ENCODE results near the gene ARFGAP1.

ARFGAP1 gene

DNA sequence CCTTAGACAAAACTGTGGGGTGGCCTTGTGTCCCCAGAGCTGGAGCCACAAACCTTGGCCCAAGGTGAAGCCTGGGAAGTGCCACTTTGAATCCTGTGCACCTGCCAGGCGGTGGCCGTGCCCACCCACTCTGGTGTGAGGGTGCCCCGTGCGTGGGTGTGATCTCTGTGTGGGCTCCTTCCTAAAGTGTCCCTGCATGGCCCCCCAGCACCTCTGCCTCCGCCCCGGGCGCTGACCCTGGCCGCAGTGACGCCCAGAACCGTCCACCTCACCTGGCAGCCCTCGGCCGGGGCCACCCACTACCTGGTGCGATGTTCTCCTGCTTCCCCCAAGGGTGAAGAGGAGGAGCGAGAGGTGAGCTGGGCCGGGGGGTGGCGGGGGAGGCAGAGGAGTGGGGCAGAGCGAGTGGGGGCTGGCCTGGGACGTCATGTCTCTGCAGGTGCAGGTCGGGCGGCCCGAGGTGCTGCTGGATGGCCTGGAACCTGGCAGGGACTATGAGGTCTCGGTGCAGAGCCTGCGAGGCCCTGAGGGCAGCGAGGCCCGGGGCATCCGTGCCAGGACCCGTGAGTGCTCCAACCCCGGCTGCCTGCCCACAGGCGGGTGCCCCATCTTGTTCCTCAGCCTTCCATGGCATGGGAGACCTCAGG is 38.7 kb downstream of the ARFGAP1 start:
- DNase-seq = no peak

DNA sequence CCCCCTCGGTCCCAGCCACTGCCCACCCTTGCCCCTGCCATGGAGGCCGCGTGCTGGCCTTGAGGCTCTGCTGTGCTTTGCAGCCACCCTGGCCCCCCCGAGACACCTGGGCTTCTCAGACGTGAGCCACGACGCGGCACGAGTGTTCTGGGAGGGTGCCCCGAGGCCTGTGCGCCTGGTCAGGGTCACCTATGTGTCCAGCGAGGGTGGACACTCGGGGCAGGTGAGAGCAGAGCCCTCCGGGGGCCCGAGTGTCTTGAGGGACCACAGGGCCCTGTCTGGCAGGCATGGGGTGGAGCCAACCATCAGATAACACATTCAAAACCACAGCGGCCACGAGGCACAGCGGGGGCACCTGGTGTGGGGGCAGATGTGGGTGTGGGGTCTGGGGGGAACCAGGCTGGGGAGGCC is 39.2 kb downstream of the ARFGAP1 start:
- DNase-seq = peak; percentile 24

DNA sequence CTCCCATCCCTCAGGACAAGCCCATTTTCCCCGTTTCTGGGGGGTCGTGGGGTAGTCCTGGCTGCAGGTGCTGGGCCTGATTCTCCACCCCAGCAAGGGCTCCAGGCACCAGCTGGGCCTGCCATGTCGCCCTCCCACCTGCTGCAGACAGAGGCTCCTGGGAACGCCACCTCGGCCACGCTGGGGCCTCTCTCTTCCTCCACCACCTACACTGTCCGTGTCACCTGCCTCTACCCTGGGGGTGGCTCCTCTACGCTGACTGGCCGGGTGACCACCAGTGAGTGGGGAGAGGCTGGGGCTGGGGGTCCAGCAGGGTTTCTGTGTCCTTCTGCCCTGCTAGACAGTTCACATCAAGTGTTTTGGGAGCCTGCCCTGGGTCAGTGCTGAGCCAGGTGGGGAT is 39.7 kb downstream of the ARFGAP1 start:
- DNase-seq = no peak

DNA sequence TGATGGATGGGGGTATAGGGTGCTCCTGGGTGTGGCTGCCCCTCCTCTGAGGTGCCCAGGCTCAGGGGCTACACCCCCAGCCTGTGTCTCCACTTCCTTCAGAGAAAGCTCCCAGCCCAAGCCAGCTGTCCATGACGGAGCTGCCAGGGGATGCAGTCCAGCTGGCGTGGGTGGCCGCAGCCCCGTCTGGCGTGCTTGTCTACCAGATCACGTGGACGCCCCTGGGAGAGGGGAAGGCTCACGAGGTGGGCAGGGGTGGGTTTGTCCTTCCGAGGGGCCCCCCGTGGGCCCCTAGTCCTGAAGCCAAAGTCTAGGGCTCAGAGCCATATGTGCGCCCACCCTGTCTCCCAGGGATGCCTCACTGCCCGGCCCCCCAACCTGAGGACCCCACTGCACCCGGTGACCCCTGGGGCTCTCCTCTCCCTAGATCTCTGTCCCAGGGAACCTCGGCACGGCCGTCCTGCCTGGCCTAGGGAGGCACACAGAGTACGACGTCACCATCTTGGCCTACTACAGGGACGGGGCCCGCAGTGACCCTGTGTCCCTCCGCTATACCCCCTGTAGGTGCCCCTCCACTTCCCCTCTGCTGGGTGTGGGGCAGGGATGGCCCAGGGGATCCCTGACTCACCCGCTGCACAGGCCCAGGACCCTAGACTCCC is 40.2 kb downstream of the ARFGAP1 start:
- no peak for DNase-seq

DNA sequence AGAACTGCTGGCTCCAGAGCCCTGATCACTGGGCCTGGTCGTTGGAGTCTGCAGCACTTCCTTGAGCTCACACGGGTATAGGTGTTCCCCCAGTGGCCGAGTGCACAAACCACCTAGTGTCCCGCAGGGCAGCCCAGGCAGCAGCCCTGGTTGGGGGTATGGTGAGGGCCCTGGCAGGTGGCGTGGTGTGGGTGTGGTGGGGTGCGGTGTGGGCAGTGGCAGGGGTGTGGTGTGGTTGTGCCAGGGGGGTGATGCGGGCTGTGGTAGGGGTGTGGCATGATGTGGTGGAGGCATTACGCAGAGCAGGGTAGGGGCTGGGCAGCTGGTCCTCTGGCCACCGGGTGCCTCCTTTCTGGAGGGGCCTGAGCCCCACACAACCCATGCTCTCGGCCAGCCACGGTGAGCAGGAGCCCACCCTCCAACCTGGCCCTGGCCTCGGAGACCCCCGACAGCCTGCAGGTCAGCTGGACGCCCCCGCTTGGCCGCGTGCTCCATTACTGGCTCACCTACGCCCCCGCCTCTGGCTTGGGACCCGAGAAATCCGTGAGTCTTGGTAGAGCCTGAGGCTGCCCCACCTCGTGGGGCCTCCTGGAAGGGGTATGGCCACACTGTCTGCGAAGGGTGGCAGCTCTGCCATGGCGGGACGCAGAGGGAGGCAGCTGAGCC is 40.9 kb downstream of the ARFGAP1 start:
- no peak for DNase-seq

DNA sequence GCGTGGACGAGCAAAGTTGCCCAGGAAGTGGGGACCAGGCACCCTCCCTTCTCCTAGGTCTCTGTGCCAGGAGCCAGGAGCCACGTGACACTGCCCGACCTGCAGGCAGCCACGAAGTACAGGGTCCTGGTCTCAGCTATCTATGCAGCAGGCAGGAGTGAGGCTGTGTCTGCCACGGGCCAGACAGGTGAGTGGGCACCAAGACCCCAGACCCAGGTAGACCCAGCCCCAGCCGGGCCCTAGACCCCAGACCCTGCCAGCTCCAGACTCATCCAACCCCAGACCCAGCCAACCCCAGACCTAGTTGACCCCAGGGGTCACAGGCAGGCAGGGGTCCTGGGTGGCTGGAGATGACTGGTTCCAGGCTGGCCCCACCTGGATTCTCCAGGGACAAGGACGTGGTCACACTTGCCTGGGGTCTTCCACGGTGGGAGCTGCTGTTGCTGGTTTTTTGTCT is 41.4 kb downstream of the ARFGAP1 start:
- DNase-seq = no peak

DNA sequence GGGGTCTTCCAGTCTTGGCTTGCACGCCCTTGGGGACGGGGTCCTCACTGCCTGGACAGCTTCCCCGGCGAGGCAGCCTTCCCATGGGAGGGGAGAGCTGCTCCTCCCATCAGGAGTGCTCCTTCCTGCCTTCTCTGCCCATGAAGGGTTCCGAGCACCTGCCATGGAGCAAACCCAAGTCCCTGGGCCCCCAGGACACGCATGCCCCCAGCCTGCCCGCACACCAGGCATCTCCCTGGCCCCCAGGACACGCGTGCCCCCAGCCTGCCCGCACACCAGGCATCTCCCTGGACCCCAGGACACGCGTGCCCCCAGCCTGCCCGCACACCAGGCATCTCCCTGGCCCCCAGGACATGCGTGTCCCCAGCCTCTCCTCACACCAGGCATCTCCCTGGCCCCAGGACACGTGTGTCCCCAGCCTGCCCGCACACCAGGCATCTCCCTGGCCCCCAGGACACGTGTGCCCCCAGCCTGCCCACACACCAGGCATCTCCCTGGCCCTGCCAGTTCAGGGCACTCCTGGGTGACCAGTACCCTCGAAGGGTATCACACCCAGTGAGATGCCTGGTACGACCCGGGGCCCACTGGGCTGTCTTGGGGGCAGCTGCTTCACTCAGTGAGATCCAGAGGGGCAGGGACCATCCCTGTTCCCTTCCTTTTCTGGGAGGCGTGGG is 42.1 kb downstream of the ARFGAP1 start:
- DNase-seq = no peak

DNA sequence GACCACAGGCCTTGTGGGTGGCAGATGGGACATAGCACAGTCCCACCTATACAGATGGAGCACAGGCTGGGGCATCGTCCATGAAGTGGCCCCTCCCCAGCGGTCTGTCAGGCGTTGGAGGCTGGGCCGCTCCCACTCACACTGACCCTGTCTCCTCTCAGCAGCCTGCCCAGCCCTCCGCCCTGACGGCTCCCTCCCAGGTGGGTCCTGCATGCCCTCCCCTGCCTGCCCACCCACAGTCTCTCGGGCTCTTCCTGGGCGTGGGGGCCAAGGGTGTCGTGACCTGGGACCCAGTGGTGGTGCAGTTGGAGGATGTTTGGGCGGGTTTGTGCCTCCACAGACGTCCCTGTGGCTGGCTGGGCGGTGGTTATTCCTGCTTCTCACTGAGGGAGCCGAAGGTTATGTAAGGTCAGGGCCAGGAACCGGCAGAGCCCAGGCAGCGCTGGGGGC is 42.7 kb downstream of the ARFGAP1 start:
- no peak for DNase-seq

DNA sequence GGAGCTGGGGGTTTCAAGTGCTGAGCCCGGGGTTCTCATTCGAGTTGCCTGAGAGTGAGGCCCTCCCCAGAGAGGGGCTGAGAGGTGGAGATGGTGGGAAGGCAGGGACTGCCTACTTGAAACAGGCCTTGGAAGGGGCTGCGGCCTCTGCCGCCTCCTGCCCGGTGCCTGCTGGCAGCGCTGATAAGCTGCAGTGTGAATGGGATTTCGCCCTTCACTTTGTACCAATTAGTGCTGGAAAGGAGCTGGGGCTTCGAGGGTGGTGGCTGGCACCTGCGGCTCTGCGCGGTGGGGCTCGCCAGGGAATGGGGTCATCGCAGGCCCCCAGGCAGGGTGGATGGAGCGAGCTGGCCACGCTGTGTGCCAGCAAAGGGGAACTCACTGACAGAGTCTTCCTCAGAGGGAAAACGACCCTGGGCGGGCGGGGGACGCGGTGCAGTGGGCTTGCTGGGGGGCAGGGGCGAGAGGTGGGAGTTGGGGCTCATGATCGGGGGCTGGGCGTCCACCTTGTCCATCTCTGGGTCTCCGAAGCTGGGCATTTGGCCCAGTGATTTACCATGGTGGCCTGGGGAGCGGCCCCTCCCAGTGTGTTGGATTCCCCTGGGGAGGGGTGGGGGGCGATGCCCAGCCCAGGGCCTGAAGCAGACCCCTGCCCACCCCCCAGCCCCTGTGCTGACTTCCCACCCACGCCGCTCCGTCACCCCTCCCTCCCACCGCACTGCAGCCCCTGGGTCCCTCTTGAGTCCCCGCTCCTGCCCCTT is 43.3 kb downstream of the ARFGAP1 start:
- DNase-seq = no peak

DNA sequence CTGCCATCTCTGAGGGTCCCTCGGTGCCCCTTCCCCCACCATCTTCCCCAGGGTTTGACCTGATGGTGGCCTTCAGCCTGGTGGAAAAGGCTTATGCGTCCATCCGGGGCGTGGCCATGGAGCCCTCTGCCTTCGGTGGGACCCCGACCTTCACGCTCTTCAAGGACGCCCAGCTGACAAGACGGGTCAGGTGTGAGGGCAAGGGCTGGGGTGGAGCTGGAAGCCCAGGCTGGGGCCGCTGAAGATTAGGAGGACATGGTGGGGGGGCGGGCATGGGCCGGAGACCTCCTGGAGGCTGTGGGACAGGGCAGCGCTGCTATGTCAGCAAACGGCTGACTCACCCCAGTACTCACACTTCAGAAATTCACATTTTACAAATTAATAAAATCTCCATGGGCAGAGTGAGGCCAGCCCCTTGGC is 43.9 kb downstream of the ARFGAP1 start:
- DNase-seq = no peak

DNA sequence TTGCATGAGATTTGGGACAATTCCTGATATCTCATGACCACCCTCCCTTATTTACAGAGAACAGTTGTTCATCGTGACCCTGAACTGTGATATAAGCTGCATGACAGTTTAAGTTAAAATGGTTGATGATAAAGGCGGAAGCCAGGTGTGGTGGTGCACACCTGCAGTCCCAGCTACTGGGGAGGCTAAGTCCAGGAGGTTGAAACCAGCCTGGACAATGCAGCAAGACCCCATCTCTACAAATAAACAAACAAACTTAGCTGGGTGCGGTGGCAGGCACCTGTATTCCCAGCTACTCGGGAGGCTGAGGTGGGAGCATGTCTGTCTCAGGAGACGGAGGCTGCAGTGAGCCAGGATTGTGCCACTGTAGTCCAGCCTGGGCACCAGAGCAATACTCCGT is 44.4 kb downstream of the ARFGAP1 start:
- DNase-seq = no peak

DNA sequence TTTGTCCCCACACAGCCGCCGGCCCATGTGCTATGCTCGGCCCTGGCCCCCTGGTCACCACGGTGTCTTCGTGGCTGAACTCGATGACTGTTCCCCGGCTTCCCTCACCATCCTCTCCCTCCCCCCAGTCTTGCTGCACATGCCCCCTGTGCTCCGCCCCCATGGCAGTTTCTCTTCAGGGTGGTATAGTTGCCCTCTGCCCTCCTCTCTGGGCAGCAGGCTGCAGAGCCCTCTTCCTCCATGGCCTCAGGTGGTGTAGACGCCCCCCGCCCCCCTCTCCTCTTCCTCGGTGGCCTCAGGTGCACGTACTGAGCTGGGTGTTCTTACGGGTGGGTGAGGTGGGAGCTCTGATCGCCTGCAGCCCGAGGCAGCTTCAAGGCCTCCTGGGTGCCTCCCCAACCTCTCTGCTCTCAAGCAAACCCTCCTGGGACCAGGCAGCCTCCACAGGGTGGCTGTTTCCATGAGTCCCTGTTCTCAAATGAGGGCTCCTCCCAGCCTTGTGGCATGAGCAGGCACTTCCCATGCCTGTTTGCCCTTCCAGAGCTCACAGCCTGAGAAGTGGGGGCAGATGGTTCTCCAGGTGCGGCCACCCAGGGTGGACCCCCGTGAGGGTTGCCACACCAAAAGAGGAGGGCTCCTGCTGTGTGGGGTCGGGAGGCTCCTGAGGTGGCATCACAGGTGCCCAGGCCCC is 45.1 kb downstream of the ARFGAP1 start:
- DNase-seq = no peak

DNA sequence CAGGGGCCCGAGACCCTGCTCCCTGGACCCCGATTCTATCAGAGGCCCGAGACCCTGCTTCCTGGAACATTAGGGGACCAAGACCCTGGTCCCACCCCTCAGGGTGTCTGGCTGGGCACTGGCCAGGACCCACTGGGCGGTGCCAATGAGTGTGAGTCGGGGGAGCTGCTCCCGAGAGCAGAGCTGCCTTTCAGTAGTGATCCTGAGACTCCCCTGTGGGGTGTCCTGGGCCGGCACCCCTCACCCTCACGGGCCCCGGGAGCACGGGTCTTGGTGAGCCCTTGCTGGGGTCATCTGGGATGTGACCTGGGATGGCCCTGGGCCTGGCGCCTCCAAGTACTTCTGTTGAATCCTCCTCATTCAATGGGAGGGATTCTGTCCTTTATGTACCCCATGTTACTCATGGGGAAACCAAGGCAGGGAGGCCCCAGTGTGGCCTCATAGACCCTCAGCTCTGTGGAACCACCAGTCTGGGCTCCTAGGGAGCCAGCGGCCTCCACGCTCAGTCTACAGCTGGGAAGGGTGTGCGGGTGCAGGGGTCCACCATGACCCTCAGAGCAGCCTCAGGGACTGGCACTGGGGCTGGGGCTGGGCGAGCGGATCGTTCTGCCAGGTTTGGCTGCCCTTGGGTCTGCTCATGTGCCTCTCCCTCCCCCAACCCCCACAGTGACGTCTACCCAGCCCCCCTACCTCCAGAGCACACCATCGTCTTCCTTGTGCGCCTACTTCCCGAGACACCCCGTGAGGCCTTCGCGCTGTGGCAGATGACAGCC is 46.0 kb downstream of the ARFGAP1 start:
- DNase-seq = no peak

DNA sequence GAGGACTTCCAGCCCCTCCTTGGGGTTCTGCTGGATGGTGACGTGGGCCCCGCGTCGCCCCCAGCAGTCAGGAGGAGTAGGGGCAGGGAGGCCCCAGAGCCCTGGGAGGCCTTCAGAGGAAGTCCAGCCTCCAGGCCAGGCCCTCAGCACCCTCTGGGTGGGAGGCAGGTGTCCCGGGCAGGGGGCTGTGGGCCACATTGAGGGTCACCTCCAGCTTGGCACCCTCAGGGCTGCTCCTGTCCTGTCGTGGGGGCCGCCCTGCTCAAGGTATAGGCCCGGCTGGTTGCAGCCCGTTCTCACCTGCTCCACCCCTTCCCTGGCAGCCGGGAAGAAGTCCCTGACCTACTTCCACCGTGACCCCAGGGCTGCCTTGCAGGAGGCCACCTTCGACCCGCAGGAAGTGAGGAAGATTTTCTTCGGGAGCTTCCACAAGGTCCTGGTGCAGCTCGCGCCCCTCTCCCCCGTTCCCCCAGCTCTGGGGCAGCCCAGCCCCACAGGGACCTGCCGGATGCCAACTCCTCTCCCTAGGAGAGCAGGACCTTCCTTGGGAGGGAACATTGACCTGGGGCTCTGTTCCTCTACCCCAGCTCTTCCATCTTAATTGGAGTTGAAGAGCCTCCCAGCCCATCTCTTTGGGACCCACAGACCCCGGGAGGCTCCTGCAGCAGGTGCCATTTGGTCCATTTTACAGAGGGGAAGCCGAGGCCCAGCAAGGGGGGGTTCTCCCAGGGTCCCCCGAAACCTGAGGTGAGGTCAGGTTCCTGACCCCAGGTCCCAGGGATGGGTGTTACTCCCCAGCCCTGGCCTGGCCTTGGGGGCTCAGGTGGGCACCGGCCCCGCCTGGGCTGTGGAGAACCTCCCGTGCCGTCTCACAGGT is 46.8 kb downstream of the ARFGAP1 start:
- DNase-seq = no peak

DNA sequence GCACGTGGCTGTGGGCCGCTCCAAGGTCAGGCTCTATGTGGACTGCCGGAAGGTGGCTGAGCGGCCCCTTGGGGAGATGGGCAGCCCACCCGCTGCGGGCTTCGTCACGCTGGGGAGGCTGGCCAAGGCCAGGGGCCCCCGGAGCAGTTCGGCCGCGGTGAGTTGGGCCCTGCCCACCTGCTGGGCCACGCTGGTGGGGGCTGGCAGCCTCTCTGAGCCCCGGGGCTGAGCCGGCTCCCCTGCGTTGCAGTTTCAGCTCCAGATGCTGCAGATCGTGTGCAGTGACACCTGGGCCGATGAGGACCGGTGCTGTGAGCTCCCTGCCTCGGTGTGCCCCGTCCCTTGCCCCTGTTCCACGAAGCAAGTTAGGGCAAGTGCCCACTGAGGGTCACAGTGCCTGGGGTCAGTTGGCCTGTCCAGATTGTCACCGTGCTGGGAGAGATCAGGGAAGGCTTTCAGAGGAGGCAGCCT is 47.5 kb downstream of the ARFGAP1 start:
- DNase-seq = no peak

DNA sequence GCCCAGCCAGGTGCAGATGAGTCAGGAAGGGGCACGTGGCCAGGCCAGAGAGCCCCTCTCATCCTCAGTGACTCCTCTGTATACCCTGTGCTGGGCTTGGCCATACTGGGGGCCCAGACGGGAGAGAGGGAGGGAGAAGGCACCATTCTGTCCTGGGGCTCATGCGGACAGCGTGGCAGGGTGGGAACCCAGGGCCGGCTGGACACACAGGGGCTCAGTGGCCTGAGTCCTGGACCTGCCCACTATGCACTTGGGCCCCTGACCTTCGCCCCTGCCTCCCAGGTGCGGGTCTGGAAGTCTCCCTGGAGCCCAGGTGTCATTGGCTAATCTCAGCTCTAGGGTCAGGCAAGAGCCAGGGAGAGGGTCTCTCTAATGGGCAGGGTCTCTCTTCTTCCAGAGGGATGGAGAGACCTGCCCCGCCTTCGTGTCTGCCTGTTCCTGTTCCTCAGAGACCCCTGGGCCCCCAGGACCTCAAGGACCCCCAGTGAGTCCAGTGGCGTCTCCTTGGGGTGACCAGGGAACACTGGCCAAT is 48.1 kb downstream of the ARFGAP1 start:
- DNase-seq = no peak

DNA sequence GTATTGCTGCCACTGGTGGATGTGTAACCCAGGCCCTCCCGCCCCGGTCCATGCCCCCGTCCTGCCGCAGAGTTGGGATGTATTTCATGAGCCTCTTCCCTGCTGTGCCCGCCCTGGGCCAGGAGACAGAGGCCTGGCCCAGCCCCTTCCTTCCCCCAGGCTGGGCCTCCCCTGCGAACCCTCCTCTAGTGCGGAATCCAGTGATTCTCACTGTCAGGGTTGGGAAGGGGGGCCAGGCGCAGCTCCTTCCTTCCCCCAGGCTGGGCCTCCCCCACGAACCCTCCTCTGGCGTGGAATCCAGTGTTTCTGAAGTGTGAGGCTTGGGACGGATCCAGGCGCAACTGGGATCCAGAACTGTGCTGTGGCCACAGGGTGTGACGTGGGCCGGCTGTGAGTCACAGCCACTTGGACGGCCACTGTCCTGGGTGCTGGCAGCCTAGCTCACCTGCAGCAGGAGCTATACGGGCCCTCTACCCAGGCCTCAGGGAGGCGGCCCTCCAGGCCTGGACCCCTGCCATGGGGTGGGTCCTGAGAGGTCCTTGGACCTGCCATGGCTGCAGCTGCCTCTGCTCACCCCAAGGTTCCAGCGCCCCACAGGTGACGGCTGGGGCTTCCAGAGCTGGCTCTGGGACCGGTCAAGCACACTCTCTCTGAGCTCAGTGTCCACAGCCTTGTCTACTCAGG is 48.7 kb downstream of the ARFGAP1 start:
- no peak for DNase-seq

DNA sequence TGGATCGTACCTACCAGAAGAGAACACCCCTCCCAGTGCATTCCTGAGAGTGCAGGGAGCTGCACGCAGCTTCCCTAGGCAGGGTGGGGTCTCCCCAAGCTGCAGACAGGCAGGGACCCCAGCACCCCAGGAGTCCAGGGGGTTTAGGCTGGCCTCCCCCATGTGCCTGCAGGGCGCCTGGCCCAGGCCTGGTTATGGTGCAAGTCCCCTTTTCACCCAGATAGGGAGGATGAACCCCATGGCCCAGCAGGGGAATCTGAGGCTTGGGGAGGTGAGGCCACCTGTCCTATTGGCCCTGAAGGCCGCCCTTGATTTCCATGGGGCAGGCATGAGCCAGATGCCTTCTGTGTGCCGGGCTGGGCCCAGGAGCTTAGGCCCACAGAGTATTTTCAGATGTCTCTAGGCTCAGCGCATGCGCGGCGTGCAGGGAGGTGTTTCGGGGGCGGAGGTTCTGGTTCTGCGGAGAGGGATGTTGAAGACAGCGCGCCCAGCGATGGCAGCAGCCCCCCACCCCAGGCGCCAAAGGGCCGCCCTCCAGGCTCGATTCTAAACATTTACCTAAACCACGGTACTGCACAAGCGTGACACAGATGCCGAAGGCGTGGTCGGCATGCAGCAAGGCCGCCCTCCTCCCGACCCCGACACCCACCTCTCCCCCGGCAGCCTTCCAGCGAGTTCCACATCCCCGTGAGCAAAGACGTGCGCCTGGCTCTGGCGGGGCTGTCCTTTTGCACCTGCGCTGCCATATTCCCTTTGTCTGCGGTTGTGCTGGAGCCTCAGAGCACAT is 49.7 kb downstream of the ARFGAP1 start:
- DNase-seq = no peak

DNA sequence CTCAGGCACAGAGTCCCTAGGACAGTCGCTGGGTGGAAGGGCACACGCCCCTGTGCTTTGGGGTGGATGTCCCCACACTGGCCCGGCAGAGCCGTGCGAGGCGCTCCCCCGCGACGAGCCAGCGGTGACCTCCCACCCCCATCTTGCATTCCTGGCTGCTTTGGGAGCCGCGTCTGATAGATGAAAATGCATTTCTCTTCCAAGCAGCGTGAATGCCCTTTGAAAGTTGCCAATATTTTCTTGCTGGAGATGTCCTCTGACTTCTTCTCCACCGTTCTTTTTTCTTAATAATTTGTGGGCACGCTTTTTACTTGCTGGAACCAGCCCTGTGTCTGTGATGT is 50.3 kb downstream of the ARFGAP1 start:
- DNase-seq = no peak

Data from hematopoietic multipotent progenitor cell treated with erythropoietin and hydrocortisone succinate and interleukin-3 and kit ligand, for 6 days (in vitro differentiated cells).